ENCODE measurements around the gene CYBRD1. TPM values are rescaled to one million over a fixed set of nuclear protein-coding genes. Genes with fewer than 3 reads are reported as not detected.

The CYBRD1 gene, protein sequence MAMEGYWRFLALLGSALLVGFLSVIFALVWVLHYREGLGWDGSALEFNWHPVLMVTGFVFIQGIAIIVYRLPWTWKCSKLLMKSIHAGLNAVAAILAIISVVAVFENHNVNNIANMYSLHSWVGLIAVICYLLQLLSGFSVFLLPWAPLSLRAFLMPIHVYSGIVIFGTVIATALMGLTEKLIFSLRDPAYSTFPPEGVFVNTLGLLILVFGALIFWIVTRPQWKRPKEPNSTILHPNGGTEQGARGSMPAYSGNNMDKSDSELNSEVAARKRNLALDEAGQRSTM
- 241 and 308 TPM in 2 replicates for polyA plus RNA-seq (2011; rRNA removed)
- polyA minus RNA-seq (2011; rRNA and poly(A)+ RNA removed) = 105 and 163 TPM in 2 replicates

- no peak for DNase-seq (ENCODE audit: low read depth)
- TF ChIP-seq, protein P1, sequence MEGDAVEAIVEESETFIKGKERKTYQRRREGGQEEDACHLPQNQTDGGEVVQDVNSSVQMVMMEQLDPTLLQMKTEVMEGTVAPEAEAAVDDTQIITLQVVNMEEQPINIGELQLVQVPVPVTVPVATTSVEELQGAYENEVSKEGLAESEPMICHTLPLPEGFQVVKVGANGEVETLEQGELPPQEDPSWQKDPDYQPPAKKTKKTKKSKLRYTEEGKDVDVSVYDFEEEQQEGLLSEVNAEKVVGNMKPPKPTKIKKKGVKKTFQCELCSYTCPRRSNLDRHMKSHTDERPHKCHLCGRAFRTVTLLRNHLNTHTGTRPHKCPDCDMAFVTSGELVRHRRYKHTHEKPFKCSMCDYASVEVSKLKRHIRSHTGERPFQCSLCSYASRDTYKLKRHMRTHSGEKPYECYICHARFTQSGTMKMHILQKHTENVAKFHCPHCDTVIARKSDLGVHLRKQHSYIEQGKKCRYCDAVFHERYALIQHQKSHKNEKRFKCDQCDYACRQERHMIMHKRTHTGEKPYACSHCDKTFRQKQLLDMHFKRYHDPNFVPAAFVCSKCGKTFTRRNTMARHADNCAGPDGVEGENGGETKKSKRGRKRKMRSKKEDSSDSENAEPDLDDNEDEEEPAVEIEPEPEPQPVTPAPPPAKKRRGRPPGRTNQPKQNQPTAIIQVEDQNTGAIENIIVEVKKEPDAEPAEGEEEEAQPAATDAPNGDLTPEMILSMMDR (IDR thresholded peaks at IDR 0.05; ENCODE audit: insufficient read depth, low read depth, low read length) = no peak
- Histone ChIP-seq H3K4me3 (ENCODE audit: low read depth, low read length) (peak within 1 kb of the TSS; percentile 80), H3K36me3 (ENCODE audit: control insufficient read depth, insufficient read depth, low read length) (no peaks in the 10 kb centered on the region), H3K27me3 (ENCODE audit: control insufficient read depth, insufficient read depth, low read length) (no peaks in the 10 kb centered on the region)
- ChIA-PET POLR2A (interaction anchor here (0.6 kb wide), 1 partner anchor 37 kb away, joined by 5 read pairs; no protein-coding TSS in a partner anchor), CTCF (interaction anchor here (0.6 to 1.6 kb wide), 5 partner anchors 11 to 73 kb away, joined by 3 to 5 read pairs (median 3); no protein-coding TSS in a partner anchor)
These were observed at the start of gene CYBRD1 for GRCh38 chr2:171522052-171522787. Gene CYBRD1, plus strand, starts transcription at chr2:171522474. Its CDS starts 72 bp downstream, at chr2:171522546.

GRCh38 chr2:171475979-171476378 is 46.3 kb upstream of the CYBRD1 start:
- Histone ChIP-seq H3K36me3 (ENCODE audit: control insufficient read depth, insufficient read depth, low read length) (no peaks in the 10 kb centered on the region; the same call in 1 of the 2 replicates), H3K4me3 (ENCODE audit: low read depth, low read length) (no peak overlapping the region), H3K27me3 (ENCODE audit: control insufficient read depth, insufficient read depth, low read length) (no peaks in the 10 kb centered on the region)
- DNase-seq (ENCODE audit: low read depth) = no peak
- ChIA-PET POLR2A (no interaction called here), CTCF (no interaction called here)
- TF ChIP-seq, protein P1 (IDR thresholded peaks at IDR 0.05; ENCODE audit: insufficient read depth, low read depth, low read length) = no peak

- no peaks in the 10 kb centered on the region; the same call in 1 of the 2 replicates for H3K36me3 ChIP-seq (ENCODE audit: control insufficient read depth, insufficient read depth, low read length)
- ChIA-PET POLR2A (no interaction called here), CTCF (interaction anchor here (1.5 kb wide), 1 partner anchor 10 kb away, joined by 3 read pairs; no protein-coding TSS in a partner anchor)
- no peak overlapping the region for H3K4me3 ChIP-seq (ENCODE audit: low read depth, low read length)
- TF ChIP-seq, protein P1 (IDR thresholded peaks at IDR 0.05; ENCODE audit: insufficient read depth, low read depth, low read length) = no peak
- H3K27me3 ChIP-seq (ENCODE audit: control insufficient read depth, insufficient read depth, low read length) = no peaks in the 10 kb centered on the region
- no peak for DNase-seq (ENCODE audit: low read depth)
These were observed 43.9 kb upstream of the CYBRD1 start for GRCh38 chr2:171478345-171478744.

GRCh38 chr2:171479154-171479814 is 43.0 kb upstream of the CYBRD1 start:
- Histone ChIP-seq H3K27me3 (ENCODE audit: control insufficient read depth, insufficient read depth, low read length) (no peaks in the 10 kb centered on the region), H3K36me3 (ENCODE audit: control insufficient read depth, insufficient read depth, low read length) (no peaks in the 10 kb centered on the region; the same call in 1 of the 2 replicates), H3K4me3 (ENCODE audit: low read depth, low read length) (no peak overlapping the region)
- no peak for DNase-seq (ENCODE audit: low read depth)
- ChIA-PET POLR2A (no interaction called here), CTCF (interaction anchor here (1.5 kb wide), 1 partner anchor 9 kb away, joined by 3 read pairs; no protein-coding TSS in a partner anchor)
- TF ChIP-seq, protein P1 (IDR thresholded peaks at IDR 0.05; ENCODE audit: insufficient read depth, low read depth, low read length) = no peak

DNA sequence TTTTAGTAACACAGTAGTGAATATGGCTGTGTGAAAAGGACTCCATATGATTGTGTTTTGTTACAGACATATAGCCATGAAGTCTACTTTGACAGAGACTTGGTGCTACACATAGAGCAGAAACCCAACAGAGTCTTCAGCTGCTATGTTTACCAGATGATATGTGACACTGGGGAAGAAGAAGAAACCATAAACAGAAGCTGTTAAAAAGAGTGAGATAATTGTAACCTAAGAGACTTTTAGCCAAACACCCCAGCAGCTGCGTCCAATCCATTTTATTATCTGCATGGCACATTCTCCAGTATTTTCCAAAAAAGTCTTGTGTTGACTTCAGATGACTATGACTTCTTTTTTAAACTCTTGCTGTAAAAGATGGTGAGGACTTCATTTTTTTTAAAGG is 41.4 kb upstream of the CYBRD1 start:
- DNase-seq (ENCODE audit: low read depth) = no peak
- ChIA-PET CTCF (no interaction called here), POLR2A (no interaction called here)
- TF ChIP-seq, protein P1 (IDR thresholded peaks at IDR 0.05; ENCODE audit: insufficient read depth, low read depth, low read length) = no peak
- no peaks in the 10 kb centered on the region for H3K27me3 ChIP-seq (ENCODE audit: control insufficient read depth, insufficient read depth, low read length)
- no peaks in the 10 kb centered on the region for H3K36me3 ChIP-seq (ENCODE audit: control insufficient read depth, insufficient read depth, low read length)
- H3K4me3 ChIP-seq (ENCODE audit: low read depth, low read length) = no peak overlapping the region
